ENCODE data around the gene PPBP.

PPBP gene

GRCh38 chr4:73988061-73988460, at the start of gene PPBP:
TSS of gene PPBP (minus strand) at chr4:73988190. CDS start at chr4:73988103, 87 bp downstream.
- in situ Hi-C loops (cut with HindIII; ENCODE audit: low pct_ligation_motif_present, low sequenced_read_pairs) = no loop called here
- Histone ChIP-seq H3K27ac (no peak within 1 kb of the TSS), H3K4me3 (ENCODE audit: low read depth, low read length) (no peak within 1 kb of the TSS), H3K36me3 (replicated peaks) (no peaks in the 10 kb centered on the region), H3K27me3 (replicated peaks) (no peaks in the 10 kb centered on the region)
- no peak for DNase-seq
- TF ChIP-seq CTCF (IDR thresholded peaks at IDR 0.05; ENCODE audit: low read depth, low read length, missing control alignments) = no peak

GRCh38 chr4:74037076-74037955, 49.3 kb upstream of the PPBP start:
- H3K27ac ChIP-seq = no peak overlapping the region
- H3K36me3 ChIP-seq (replicated peaks) = no peaks in the 10 kb centered on the region
- no peaks in the 10 kb centered on the region for H3K27me3 ChIP-seq (replicated peaks)
- TF ChIP-seq CTCF (IDR thresholded peaks at IDR 0.05; ENCODE audit: low read depth, low read length, missing control alignments) = no peak
- in situ Hi-C loops (cut with HindIII; ENCODE audit: low pct_ligation_motif_present, low sequenced_read_pairs) = no loop called here
- DNase-seq = no peak
- H3K4me3 ChIP-seq (ENCODE audit: low read depth, low read length) = peak overlapping the region; percentile 78

GRCh38 chr4:74033739-74034138, 45.7 kb upstream of the PPBP start:
- no peaks in the 10 kb centered on the region for H3K27me3 ChIP-seq (replicated peaks)
- no peaks in the 10 kb centered on the region for H3K36me3 ChIP-seq (replicated peaks)
- DNase-seq = no peak
- in situ Hi-C loops (cut with HindIII; ENCODE audit: low pct_ligation_motif_present, low sequenced_read_pairs) = no loop called here
- H3K4me3 ChIP-seq (ENCODE audit: low read depth, low read length) = no peak overlapping the region
- peak overlapping the region; percentile 50 for H3K27ac ChIP-seq
- TF ChIP-seq CTCF (IDR thresholded peaks at IDR 0.05; ENCODE audit: low read depth, low read length, missing control alignments) = no peak

GRCh38 chr4:74032064-74032463, 44.1 kb upstream of the PPBP start:
- Histone ChIP-seq H3K27ac (no peak overlapping the region), H3K4me3 (ENCODE audit: low read depth, low read length) (no peak overlapping the region), H3K27me3 (replicated peaks) (no peaks in the 10 kb centered on the region), H3K36me3 (replicated peaks) (no peaks in the 10 kb centered on the region)
- TF ChIP-seq CTCF (IDR thresholded peaks at IDR 0.05; ENCODE audit: low read depth, low read length, missing control alignments) = no peak
- no peak for DNase-seq
- in situ Hi-C loops (cut with HindIII; ENCODE audit: low pct_ligation_motif_present, low sequenced_read_pairs) = no loop called here

GRCh38 chr4:74031576-74031975, 43.6 kb upstream of the PPBP start:
- in situ Hi-C loops (cut with HindIII; ENCODE audit: low pct_ligation_motif_present, low sequenced_read_pairs) = no loop called here
- TF ChIP-seq CTCF (IDR thresholded peaks at IDR 0.05; ENCODE audit: low read depth, low read length, missing control alignments) = no peak

More at GRCh38 chr4:74031576-74031975, 43.6 kb upstream of the PPBP start:
- no peaks in the 10 kb centered on the region for H3K27me3 ChIP-seq (replicated peaks)
- H3K27ac ChIP-seq = no peak overlapping the region
- no peaks in the 10 kb centered on the region for H3K36me3 ChIP-seq (replicated peaks)
- H3K4me3 ChIP-seq (ENCODE audit: low read depth, low read length) = no peak overlapping the region
- no peak for DNase-seq
